Activated T-cell treated with anti-CD3 and anti-CD28 coated beads, Interleukin-2, amount 50 U/mL, for 72 hours (primary cell): ENCODE data around the gene VSIG8. TPM values are rescaled to one million over a fixed set of nuclear protein-coding genes. Genes with fewer than 3 reads are reported as not detected.

Source experiments
- total RNA-seq, 2 donors: library from RNA; stranded (reverse); gene quantifications; one replicate each; pipeline ENCODE4 v1.2.3, GENCODE V29; 2022

The VSIG8 gene
- total RNA-seq, 2 donors from 2014 or later = not detected

Other genes starting within 250 kb of the VSIG8 start
- not detected for gene CRP, start 148.1 kb downstream of the VSIG8 start, total RNA-seq
- gene DUSP23, start 81.7 kb downstream of the VSIG8 start, total RNA-seq = 10 to 100 TPM; 11.5 to 14.2 TPM
- gene FCRL6, start 60.3 kb downstream of the VSIG8 start, total RNA-seq = under 1 TPM in 1 of 2 donors, not detected in 1; 0.16 TPM
- gene SLAMF8, start 35.8 kb downstream of the VSIG8 start, total RNA-seq = under 1 TPM; 0.31 to 0.53 TPM
- 1 to 10 TPM; 2.0 to 2.8 TPM for gene CFAP45, start 37.5 kb upstream of the VSIG8 start, total RNA-seq
- gene TAGLN2, start 62.9 kb upstream of the VSIG8 start, total RNA-seq = 100 to 1,000 TPM; 378 to 431 TPM
- gene IGSF9, start 83.0 kb upstream of the VSIG8 start, total RNA-seq = under 1 TPM; 0.12 TPM
- gene SLAMF9, start 91.6 kb upstream of the VSIG8 start, total RNA-seq = not detected
- gene PIGM, start 169.3 kb upstream of the VSIG8 start, total RNA-seq = 1 to 10 TPM; 4.4 to 4.6 TPM
- under 1 TPM; 0.37 to 0.65 TPM for gene KCNJ10, start 207.5 kb upstream of the VSIG8 start, total RNA-seq
- under 1 TPM in 1 of 2 donors, not detected in 1; 0.05 TPM for gene KCNJ9, start 218.9 kb upstream of the VSIG8 start, total RNA-seq
- gene IGSF8, start 236.0 kb upstream of the VSIG8 start, total RNA-seq = 10 to 100 TPM; 26.3 to 32.0 TPM